ENCODE data around the gene SEMA3D. TPM values are rescaled to one million over a fixed set of nuclear protein-coding genes. Genes with fewer than 3 reads are reported as not detected.

The SEMA3D gene
- total RNA-seq, 2 experiments from 2014 or later = not detected

DNA sequence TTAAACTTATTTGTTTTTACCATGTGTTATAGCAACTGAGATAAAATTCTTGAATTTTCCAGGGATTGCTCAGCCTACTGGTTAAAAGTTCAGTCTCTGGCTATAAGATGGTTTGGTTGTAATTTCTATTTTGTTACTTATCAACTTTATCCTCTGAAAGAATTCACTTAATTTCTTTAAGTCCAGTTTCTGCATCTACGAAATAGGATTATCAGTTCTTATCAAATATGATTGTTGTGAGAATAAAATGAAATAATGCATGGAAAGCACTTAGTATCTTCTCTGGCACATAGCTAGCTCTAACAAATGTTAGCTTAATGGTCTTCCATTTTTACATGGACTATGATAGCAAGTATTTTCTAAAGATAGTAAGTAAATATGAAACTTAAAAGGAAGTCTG is 53.3 kb downstream of the SEMA3D start:
- Mint-ChIP-seq H3K27ac (no peak overlapping the region), H3K4me1 (no peaks in the 10 kb centered on the region), H3K27me3 (no peaks in the 10 kb centered on the region), H3K36me3 (ENCODE audit: low read depth) (no peaks in the 10 kb centered on the region), H3K4me3 (no peak overlapping the region), H3K9me3 (no peaks in the 10 kb centered on the region)
- no peak for DNase-seq
- ChIA-PET POLR2A (no interaction called here), CTCF (no interaction called here)

DNA sequence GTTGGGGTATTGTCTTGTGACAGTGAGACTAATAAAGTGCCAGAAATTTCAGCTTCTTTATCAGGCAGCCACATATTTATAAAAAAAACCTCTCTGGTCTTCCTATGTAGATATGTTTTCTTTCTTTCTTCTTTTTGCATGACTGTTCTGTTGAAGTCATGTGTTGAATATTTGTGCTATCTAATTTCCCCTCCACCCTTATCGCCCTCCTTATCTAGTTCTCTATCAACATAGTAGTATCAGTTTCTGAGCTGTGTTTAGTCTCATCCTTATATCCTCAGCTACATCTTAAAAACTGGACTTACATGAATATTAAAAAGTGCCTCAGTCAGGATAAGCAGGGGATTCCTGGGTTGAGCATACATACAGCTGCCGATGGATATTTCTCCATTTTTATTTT is 53.9 kb downstream of the SEMA3D start:
- no peak overlapping the region for H3K4me3 Mint-ChIP-seq
- no peak overlapping the region for H3K27ac Mint-ChIP-seq
- H3K4me1 Mint-ChIP-seq = no peaks in the 10 kb centered on the region
- H3K36me3 Mint-ChIP-seq (ENCODE audit: low read depth) = no peaks in the 10 kb centered on the region
- H3K9me3 Mint-ChIP-seq = no peaks in the 10 kb centered on the region
- CTCF ChIA-PET = no interaction called here
- no peaks in the 10 kb centered on the region for H3K27me3 Mint-ChIP-seq
- POLR2A ChIA-PET = no interaction called here
- DNase-seq = no peak

DNA sequence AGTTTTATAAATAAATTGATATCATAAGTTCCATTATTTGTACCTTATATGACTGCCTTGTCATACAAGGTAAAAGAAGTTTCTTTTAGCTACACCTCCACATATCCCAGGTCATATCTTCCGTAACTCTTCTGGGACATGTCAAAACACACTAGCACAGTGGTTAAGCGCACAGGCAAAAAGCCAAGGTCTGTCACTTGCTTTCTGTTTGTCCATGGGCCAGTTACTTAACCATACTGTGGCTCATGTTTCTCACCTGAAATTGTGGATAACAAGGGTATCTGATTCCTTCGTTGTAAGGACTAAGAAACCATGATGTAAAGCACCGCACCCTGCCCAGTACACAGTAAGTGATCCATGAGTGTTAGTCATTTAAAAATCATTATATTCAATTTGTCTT is 56.2 kb downstream of the SEMA3D start:
- DNase-seq = no peak
- Mint-ChIP-seq H3K36me3 (ENCODE audit: low read depth) (no peaks in the 10 kb centered on the region), H3K27ac (no peak overlapping the region), H3K9me3 (no peaks in the 10 kb centered on the region), H3K4me3 (no peak overlapping the region), H3K27me3 (no peaks in the 10 kb centered on the region), H3K4me1 (no peaks in the 10 kb centered on the region)
- ChIA-PET CTCF (no interaction called here), POLR2A (no interaction called here)

DNA sequence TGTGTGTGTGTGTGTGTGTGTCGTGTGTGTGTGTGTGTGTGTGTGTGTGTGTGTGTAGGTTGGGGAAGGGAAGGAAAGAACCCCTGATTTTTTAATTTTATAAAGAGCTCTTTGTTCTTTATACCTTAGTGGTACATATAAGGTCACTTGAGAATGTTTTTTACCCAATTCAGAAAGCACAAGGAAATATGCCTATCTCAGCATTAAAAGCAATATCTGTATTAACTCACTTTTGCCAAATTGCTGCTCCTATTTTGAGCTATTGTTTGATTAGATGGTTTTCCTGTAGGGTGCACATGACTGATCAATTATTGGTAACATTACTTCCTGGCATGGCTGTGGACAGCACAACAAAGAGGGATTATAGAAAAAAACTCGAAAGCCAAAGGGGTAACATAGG is 60.5 kb downstream of the SEMA3D start:
- POLR2A ChIA-PET = no interaction called here

DNA sequence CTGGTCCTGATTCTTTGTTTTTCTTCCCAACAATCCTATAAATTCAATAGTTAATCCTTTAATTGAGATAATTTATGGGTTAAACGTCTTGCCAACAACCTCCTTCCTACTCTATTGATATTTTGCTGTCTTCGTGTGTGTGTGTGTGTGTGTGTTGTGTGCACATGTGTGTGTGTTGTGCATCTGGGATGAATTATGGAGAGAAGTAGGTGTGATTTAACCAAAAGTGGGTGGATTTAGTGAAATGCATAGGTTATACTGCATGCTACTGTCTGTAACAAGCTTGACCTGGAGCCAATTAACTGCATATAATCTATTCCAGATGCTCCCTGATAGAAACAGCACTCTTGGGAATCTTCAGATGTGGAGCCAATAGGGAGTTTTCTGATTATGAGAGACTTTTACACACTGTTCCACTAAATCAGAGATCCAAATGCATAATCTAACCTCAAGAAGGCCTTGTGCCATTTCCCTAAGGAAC is 61.2 kb downstream of the SEMA3D start:
- Mint-ChIP-seq H3K9me3 (no peaks in the 10 kb centered on the region), H3K4me1 (no peaks in the 10 kb centered on the region), H3K36me3 (ENCODE audit: low read depth) (no peaks in the 10 kb centered on the region), H3K27ac (no peak overlapping the region), H3K27me3 (no peaks in the 10 kb centered on the region), H3K4me3 (no peak overlapping the region)
- ChIA-PET POLR2A (no interaction called here), CTCF (no interaction called here)
- no peak for DNase-seq

More for the DNA sequence above, 60.5 kb downstream of the SEMA3D start:
- no peak overlapping the region for H3K4me3 Mint-ChIP-seq
- H3K27me3 Mint-ChIP-seq = no peaks in the 10 kb centered on the region
- DNase-seq = no peak
- CTCF ChIA-PET = no interaction called here
- H3K36me3 Mint-ChIP-seq (ENCODE audit: low read depth) = no peaks in the 10 kb centered on the region
- no peak overlapping the region for H3K27ac Mint-ChIP-seq
- H3K9me3 Mint-ChIP-seq = no peaks in the 10 kb centered on the region
- no peaks in the 10 kb centered on the region for H3K4me1 Mint-ChIP-seq

DNA sequence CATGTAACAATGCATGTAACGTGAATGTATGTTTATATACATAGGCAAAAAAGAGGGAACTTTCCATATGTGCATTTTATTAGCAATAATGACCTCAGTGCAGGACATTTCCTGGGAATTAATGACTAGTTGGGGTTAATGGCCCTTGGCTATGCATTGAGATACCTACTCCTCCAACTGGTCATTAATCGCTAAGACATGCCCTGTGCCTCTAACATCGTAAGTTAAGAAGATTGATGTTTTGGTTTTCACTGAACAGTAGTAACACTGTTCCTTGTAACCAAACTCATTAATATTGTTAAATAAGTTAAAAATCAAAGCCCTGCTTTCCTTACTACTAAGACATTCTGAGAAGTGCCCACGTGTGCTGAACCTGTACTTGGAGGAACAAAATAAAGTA is 61.7 kb downstream of the SEMA3D start:
- ChIA-PET CTCF (no interaction called here), POLR2A (no interaction called here)
- no peak for DNase-seq
- Mint-ChIP-seq H3K27me3 (no peaks in the 10 kb centered on the region), H3K4me1 (no peaks in the 10 kb centered on the region), H3K36me3 (ENCODE audit: low read depth) (no peaks in the 10 kb centered on the region), H3K9me3 (no peaks in the 10 kb centered on the region), H3K27ac (no peak overlapping the region), H3K4me3 (no peak overlapping the region)

DNA sequence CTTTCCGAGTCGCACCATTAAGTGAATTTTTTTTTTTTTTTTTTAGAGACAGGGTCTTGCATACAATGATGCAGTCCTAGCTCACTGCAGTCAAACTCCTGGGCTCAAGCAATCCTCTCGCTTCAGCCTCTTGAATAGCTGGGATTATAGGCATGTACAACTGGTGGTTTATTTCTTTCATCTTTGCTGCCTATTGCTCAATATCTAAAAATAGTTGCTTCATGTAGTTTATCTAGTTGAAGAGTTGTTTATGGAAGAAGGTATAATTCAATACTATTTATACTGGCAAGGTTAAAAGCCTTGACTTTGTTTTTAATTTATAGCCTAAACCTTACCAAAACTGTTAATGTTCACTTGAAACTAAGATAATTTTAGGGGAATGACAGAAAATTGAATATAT is 66.9 kb downstream of the SEMA3D start:
- Mint-ChIP-seq H3K4me3 (no peak overlapping the region), H3K4me1 (no peaks in the 10 kb centered on the region), H3K27ac (no peak overlapping the region), H3K27me3 (no peaks in the 10 kb centered on the region), H3K9me3 (peaks cover 2% of the 10 kb centered on the region), H3K36me3 (ENCODE audit: low read depth) (no peaks in the 10 kb centered on the region)
- DNase-seq = no peak
- ChIA-PET CTCF (no interaction called here), POLR2A (no interaction called here)

DNA sequence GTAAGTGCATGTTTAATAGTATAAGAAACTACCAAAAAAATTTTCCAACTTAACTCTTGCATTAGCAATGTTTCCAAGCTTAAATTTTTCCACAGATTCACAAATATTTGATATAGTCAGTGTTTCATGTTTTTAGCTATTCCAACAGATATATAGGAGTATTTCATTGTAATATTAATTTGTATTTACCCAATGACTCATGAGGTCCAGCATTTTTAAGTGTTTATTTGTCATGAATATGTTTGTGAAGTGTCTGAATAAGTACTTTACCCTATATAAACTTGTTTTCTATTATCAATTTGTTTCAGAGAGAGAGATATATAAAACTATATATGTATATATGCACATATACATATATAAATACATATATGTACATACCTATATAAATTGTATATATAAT is 71.0 kb downstream of the SEMA3D start:
- Mint-ChIP-seq H3K27me3 (no peaks in the 10 kb centered on the region), H3K36me3 (ENCODE audit: low read depth) (no peaks in the 10 kb centered on the region), H3K4me1 (no peaks in the 10 kb centered on the region), H3K9me3 (peaks cover 4% of the 10 kb centered on the region), H3K27ac (no peak overlapping the region), H3K4me3 (no peak overlapping the region)
- ChIA-PET POLR2A (no interaction called here), CTCF (no interaction called here)
- no peak for DNase-seq

DNA sequence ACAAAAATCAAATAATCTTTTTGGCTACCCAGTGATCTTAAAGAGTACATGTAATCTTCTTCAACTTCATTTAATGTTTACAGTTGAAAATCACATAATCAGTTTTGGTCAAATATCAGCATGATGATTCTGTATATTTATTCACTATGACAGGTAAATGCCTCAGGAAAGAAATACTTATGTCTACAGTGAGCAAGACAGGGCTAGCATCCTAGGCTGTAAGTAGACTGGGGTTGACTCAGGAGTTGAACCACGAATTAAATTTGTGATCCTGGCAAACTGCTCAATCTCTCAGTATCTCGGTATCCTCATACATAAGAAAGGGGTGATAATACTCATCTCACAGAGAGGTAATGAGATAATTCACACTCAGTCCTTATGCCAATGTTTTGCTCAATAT is 71.8 kb downstream of the SEMA3D start:
- POLR2A ChIA-PET = no interaction called here
- Mint-ChIP-seq H3K36me3 (ENCODE audit: low read depth) (no peaks in the 10 kb centered on the region), H3K27ac (no peak overlapping the region), H3K27me3 (no peaks in the 10 kb centered on the region), H3K9me3 (peaks cover 4% of the 10 kb centered on the region), H3K4me1 (no peaks in the 10 kb centered on the region), H3K4me3 (no peak overlapping the region)
- CTCF ChIA-PET = no interaction called here
- DNase-seq = no peak

DNA sequence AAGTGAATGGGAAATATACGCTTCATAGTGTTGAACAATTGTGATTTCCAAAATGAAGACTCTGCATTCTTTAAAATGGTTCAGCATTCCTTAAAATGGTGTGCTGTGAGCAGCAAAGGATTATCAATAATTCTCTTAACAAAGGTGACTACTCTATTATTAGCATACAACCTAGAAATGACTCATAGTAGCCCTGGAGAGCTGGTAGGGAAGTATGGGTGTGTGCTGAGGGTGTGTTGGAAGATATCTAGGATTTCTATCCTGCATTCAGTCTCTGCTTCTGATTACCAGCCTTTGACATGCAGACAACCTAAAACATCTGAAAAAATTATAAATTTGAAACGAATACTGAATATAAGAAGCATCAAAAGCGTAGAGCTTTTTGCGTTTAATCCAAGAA is 72.5 kb downstream of the SEMA3D start:
- Mint-ChIP-seq H3K4me1 (no peaks in the 10 kb centered on the region), H3K27me3 (no peaks in the 10 kb centered on the region), H3K27ac (no peak overlapping the region), H3K9me3 (peaks cover 3% of the 10 kb centered on the region), H3K4me3 (no peak overlapping the region), H3K36me3 (ENCODE audit: low read depth) (no peaks in the 10 kb centered on the region)
- ChIA-PET CTCF (no interaction called here), POLR2A (no interaction called here)
- no peak for DNase-seq

DNA sequence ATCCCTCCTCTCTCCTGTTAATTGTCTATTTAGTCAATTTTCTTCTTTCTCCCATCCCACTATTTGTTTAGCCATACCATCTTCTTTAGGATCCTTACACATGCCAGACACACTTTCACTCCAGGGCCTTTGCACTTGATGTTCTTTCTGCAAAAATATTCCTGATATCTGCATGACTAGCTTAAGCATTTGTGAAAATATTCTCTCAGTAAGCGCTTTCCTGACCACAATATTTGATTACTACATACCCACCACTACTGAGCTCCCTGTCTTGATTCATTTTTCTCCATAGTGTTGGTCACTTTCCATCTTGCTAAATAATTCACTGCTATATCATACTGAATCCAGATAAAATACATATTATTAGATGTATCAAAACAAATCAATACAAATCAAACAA is 75.1 kb downstream of the SEMA3D start:
- no peak overlapping the region for H3K27ac Mint-ChIP-seq
- CTCF ChIA-PET = no interaction called here

DNA sequence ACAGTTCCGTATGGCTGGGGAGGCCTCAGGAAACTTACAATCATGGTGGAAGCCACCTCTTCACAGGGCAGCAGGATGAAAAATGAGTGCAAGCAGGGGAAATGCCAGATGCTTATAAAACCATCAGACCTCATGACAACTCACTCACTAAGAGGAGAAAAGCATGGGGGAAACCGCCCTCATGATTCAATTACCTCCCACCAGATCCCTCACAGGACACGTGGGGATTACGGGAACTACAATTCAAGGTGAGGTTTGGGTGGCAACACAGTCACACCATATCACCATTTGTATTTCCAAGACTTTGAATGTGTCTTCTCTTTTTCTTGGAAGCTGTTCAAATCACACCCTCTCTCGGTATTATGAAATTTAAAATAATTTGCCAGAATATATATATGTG is 80.1 kb downstream of the SEMA3D start:
- no peaks in the 10 kb centered on the region for H3K4me1 Mint-ChIP-seq
- DNase-seq = no peak
- no peaks in the 10 kb centered on the region for H3K36me3 Mint-ChIP-seq (ENCODE audit: low read depth)
- POLR2A ChIA-PET = no interaction called here
- CTCF ChIA-PET = no interaction called here
- H3K4me3 Mint-ChIP-seq = no peak overlapping the region
- H3K27me3 Mint-ChIP-seq = no peaks in the 10 kb centered on the region
- H3K9me3 Mint-ChIP-seq = peaks cover 2% of the 10 kb centered on the region
- H3K27ac Mint-ChIP-seq = no peak overlapping the region

More for the DNA sequence above, 75.1 kb downstream of the SEMA3D start:
- POLR2A ChIA-PET = no interaction called here
- no peak overlapping the region for H3K4me3 Mint-ChIP-seq
- no peaks in the 10 kb centered on the region for H3K36me3 Mint-ChIP-seq (ENCODE audit: low read depth)
- H3K27me3 Mint-ChIP-seq = no peaks in the 10 kb centered on the region
- H3K9me3 Mint-ChIP-seq = peaks cover 2% of the 10 kb centered on the region
- no peak for DNase-seq
- no peaks in the 10 kb centered on the region for H3K4me1 Mint-ChIP-seq

DNA sequence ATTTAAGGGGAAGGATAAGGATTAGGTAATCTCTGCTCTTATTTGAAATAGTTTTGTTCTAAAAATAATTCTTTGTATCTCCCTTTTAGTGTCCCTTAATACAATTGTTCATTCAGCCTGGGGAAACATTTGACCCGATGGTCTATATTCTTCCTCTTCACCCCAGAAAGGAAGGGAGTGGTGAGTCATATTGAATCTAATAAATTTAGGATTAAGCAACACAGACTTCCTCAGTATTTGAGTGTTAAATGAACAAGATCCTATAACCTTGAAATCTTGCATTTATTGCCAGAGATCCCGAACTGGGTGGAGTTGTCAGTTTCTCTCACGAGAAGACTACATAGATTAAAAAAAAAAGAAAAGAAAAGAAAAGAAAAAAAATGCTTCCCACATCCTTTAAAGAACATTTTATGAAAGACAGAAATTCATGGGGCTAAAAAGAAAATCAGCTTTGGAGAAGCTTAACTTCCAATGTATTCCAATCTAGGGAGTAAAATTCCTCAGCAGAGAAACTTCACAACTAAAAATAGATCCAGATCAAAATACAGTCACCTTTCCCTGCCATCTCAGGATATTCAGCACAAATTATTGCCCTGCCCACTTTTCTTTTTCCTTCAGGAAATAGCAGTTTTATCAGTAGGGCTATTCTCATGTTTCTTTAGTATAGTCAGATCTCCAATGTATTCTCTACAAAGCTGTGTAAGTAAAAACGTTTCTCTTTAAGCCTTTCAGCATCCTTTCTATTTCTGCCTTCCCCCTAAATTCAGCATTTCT is 82.2 kb downstream of the SEMA3D start:
- DNase-seq = no peak
- Mint-ChIP-seq H3K9me3 (peaks cover 2% of the 10 kb centered on the region), H3K27me3 (no peaks in the 10 kb centered on the region), H3K4me3 (no peak overlapping the region), H3K27ac (no peak overlapping the region), H3K36me3 (ENCODE audit: low read depth) (no peaks in the 10 kb centered on the region), H3K4me1 (no peaks in the 10 kb centered on the region)
- ChIA-PET CTCF (no interaction called here), POLR2A (no interaction called here)

DNA sequence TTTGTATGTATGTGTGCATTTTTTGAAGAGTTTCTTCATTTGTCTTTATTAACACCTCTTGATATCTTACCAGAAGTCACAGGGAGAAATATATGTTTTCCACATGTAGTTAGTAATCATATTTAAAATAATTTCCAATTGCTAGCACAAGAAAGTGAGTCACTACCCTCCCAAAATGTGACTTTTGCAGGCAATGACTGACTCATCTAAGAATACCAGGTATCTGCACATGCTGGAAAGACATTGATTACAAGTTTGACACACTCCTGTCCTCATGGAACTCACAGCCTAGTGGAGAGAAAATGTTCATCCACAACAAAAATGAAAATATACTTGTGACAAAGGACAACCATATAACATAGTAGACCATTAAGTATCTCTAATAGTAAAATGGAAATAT is 82.9 kb downstream of the SEMA3D start:
- DNase-seq = no peak
- no peaks in the 10 kb centered on the region for H3K27me3 Mint-ChIP-seq
- no peaks in the 10 kb centered on the region for H3K36me3 Mint-ChIP-seq (ENCODE audit: low read depth)
- H3K4me1 Mint-ChIP-seq = no peaks in the 10 kb centered on the region
- CTCF ChIA-PET = no interaction called here
- peaks cover 2% of the 10 kb centered on the region for H3K9me3 Mint-ChIP-seq
- no peak overlapping the region for H3K27ac Mint-ChIP-seq
- no peak overlapping the region for H3K4me3 Mint-ChIP-seq
- POLR2A ChIA-PET = no interaction called here
